ENCODE measurements around the gene GLRX5.

- TF ChIP-seq CTCF (IDR thresholded peaks at IDR 0.05) (no peak), EP300 (IDR thresholded peaks at IDR 0.05) (no peak), POLR2A (IDR thresholded peaks at IDR 0.05) (no peak)
These were observed 4.1 kb downstream of the GLRX5 start for GRCh38 chr14:95538801-95539509.
